Raji (cell line): ENCODE measurements around the gene MEF2C.

Source experiments
- POLR2A ChIP-seq: IDR thresholded peaks from 2 replicates; pipeline ENCODE4 v1.6.1; 2011; ENCODE audit warnings: low read depth, low read length, control low read depth; ENCODE audit not compliant: insufficient read depth

MEF2C gene

GRCh38 chr5:88677943-88678769 is 204.8 kb downstream of the MEF2C start:
- no peak for TF ChIP-seq POLR2A

GRCh38 chr5:88677376-88677895 is 205.5 kb downstream of the MEF2C start:
- no peak for TF ChIP-seq POLR2A

- no peak for TF ChIP-seq POLR2A
These were observed 206.2 kb downstream of the MEF2C start for GRCh38 chr5:88676637-88677375.

- no peak for TF ChIP-seq POLR2A
These were observed 207.0 kb downstream of the MEF2C start for GRCh38 chr5:88675708-88676636.

GRCh38 chr5:88675168-88675707 is 207.7 kb downstream of the MEF2C start:
- no peak for TF ChIP-seq POLR2A

- TF ChIP-seq POLR2A: no peak
These were observed 208.4 kb downstream of the MEF2C start for GRCh38 chr5:88674356-88675167.

- TF ChIP-seq POLR2A: no peak
These were observed 209.5 kb downstream of the MEF2C start for GRCh38 chr5:88673253-88674105.

- TF ChIP-seq POLR2A: no peak
These were observed 210.2 kb downstream of the MEF2C start for GRCh38 chr5:88672644-88673252.

GRCh38 chr5:88671505-88672499 is 211.2 kb downstream of the MEF2C start:
- no peak for TF ChIP-seq POLR2A

- TF ChIP-seq POLR2A: no peak
These were observed 211.9 kb downstream of the MEF2C start for GRCh38 chr5:88671106-88671504.

GRCh38 chr5:88670461-88670860 is 212.5 kb downstream of the MEF2C start:
- TF ChIP-seq POLR2A: no peak
